HEK293 (cell line): ENCODE measurements around the gene PPRC1.

Experiments used
- CTCF ChIA-PET: fragments of 350-600 bp; formaldehyde crosslinking; extraction: SDS; loops from one replicate; lab custom pipeline; 2021; ENCODE audit warnings: antibody characterized with exemption; lab: Yijun Ruan, JAX
- POLR2A ChIA-PET: fragments of 300-600 bp; formaldehyde crosslinking; extraction: SDS; loops from one replicate; lab custom pipeline; 2020; ENCODE audit warnings: antibody characterized with exemption, inconsistent platforms; lab: Yijun Ruan, JAX
- H3K27ac ChIP-seq: fragments of 200-500 bp; sonication (Bioruptor generic); 2 replicates; pipeline ENCODE4 v1.5.1; 2014; ENCODE audit warnings: low read depth, low read length, control low read depth, inconsistent platforms; ENCODE audit errors: extremely low read depth
- H3K36me3 ChIP-seq, 2 experiments: fragments of 200-500 bp in 1 of 2; sonication (Bioruptor generic) in 1 of 2; 1 replicate in 1 of 2; 2 replicates in 1 of 2; pipeline ENCODE4 v1.5.1; 2014 to 2017; ENCODE audit warnings: inconsistent platforms in 2 of 2, low read length in 2 of 2; ENCODE audit not compliant: control insufficient read depth in 2 of 2, insufficient read depth in 1 of 2
- H3K4me1 ChIP-seq: fragments of 200-500 bp; sonication (Bioruptor generic); 2 replicates; pipeline ENCODE4 v1.5.1; 2014; ENCODE audit warnings: mild to moderate bottlenecking, low read length, inconsistent platforms; ENCODE audit not compliant: control insufficient read depth, insufficient read depth
- H3K4me3 ChIP-seq: 2 replicates; pipeline ENCODE4 v1.5.1; 2011; ENCODE audit warnings: low read depth, mild to moderate bottlenecking, control low read depth, low read length, moderate library complexity
- H3K9me3 ChIP-seq: fragments of 200-500 bp; sonication (Bioruptor generic); 2 replicates; pipeline ENCODE4 v1.5.1; 2014; ENCODE audit warnings: low read depth, low read length, inconsistent platforms; ENCODE audit not compliant: control insufficient read depth, insufficient read depth
- HIC1 ChIP-seq: fragments of 450-650 bp; formaldehyde crosslinking; IDR thresholded peaks from 2 replicates; pipeline ENCODE4 v1.5.1; 2016; ENCODE audit warnings: missing biosample characterization, missing genetic modification characterization
- KLF16 ChIP-seq: fragments of 450-650 bp; formaldehyde crosslinking; IDR thresholded peaks from 2 replicates; pipeline ENCODE4 v1.5.1; 2017; ENCODE audit warnings: missing biosample characterization, missing genetic modification characterization
- KLF8 ChIP-seq: fragments of 450-650 bp; formaldehyde crosslinking; IDR thresholded peaks from 2 replicates; pipeline ENCODE4 v1.5.1; 2016; ENCODE audit warnings: missing biosample characterization, missing genetic modification characterization
- SCRT1 ChIP-seq: fragments of 450-650 bp; formaldehyde crosslinking; IDR thresholded peaks from 2 replicates; pipeline ENCODE4 v1.5.1; 2016; ENCODE audit warnings: missing biosample characterization, missing genetic modification characterization, borderline replicate concordance
- SP7 ChIP-seq: fragments of 450-650 bp; formaldehyde crosslinking; IDR thresholded peaks from 2 replicates; pipeline ENCODE4 v1.5.1; 2016; ENCODE audit warnings: missing biosample characterization, missing genetic modification characterization
- ZBTB8A ChIP-seq: fragments of 450-650 bp; formaldehyde crosslinking; IDR thresholded peaks from 2 replicates; pipeline ENCODE4 v1.5.1; 2016; ENCODE audit warnings: missing biosample characterization, missing genetic modification characterization
- ZIC2 ChIP-seq: fragments of 450-650 bp; formaldehyde crosslinking; IDR thresholded peaks from 2 replicates; pipeline ENCODE4 v1.5.1; 2016; ENCODE audit warnings: missing biosample characterization, missing genetic modification characterization
- ZNF121 ChIP-seq: fragments of 450-650 bp; formaldehyde crosslinking; IDR thresholded peaks from 2 replicates; pipeline ENCODE4 v1.5.1; 2016; ENCODE audit warnings: missing biosample characterization, missing genetic modification characterization
- ZNF621 ChIP-seq: fragments of 450-650 bp; formaldehyde crosslinking; IDR thresholded peaks from 2 replicates; pipeline ENCODE4 v1.5.1; 2017; ENCODE audit warnings: missing biosample characterization, missing genetic modification characterization
- ZNF654 ChIP-seq: fragments of 450-650 bp; formaldehyde crosslinking; IDR thresholded peaks from 2 replicates; pipeline ENCODE4 v1.5.1; 2016; ENCODE audit warnings: low read depth, missing biosample characterization, missing genetic modification characterization
- ZNF658 ChIP-seq: fragments of 450-650 bp; formaldehyde crosslinking; IDR thresholded peaks from 2 replicates; pipeline ENCODE4; 2016; ENCODE audit warnings: missing biosample characterization, missing genetic modification characterization
- ZNF660 ChIP-seq: fragments of 450-650 bp; IDR thresholded peaks from 2 replicates; pipeline ENCODE4 v1.5.1; 2018; ENCODE audit warnings: missing biosample characterization, mild to moderate bottlenecking, missing genetic modification characterization
- ZNF776 ChIP-seq: fragments of 450-650 bp; formaldehyde crosslinking; IDR thresholded peaks from 2 replicates; pipeline ENCODE4 v1.5.0; 2017; ENCODE audit warnings: missing biosample characterization, missing genetic modification characterization, borderline replicate concordance
- ZSCAN5A ChIP-seq: fragments of 450-650 bp; formaldehyde crosslinking; IDR thresholded peaks from 2 replicates; pipeline ENCODE4 v1.5.1; 2016; ENCODE audit warnings: missing biosample characterization, missing genetic modification characterization
- TF ChIP-seq, protein P1 (sequence below): fragments of 450-650 bp; formaldehyde crosslinking; IDR thresholded peaks from 2 replicates; pipeline ENCODE4 v1.5.1; 2017; ENCODE audit warnings: missing biosample characterization, missing genetic modification characterization
- TF ChIP-seq, protein P2 (sequence below): sonication (generic); formaldehyde crosslinking; IDR thresholded peaks from 2 replicates; pipeline ENCODE4 v1.8.1; 2022; ENCODE audit warnings: mild to moderate bottlenecking, moderate library complexity, missing genetic modification reagents
- TF ChIP-seq, protein P3 (sequence below): fragments of 450-650 bp; formaldehyde crosslinking; conservative IDR thresholded peaks from 2 replicates; pipeline ENCODE4 v1.5.1; 2016; ENCODE audit warnings: low read depth, missing biosample characterization, missing genetic modification characterization

PPRC1 gene

GRCh38 chr10:102113261-102113955 is 19.4 kb upstream of the PPRC1 start:
- POLR2A ChIA-PET: interaction anchor here (0.6 to 2.2 kb wide), 10 partner anchors 9 to 404 kb away, joined by 3 to 26 read pairs (median 6); partner anchors contain the start of genes ACTR1A and ARMH3
- Histone ChIP-seq H3K36me3 (peaks cover 13 to 35% of the 10 kb centered on the region in 2 experiments), H3K4me3 (peak overlapping the region; percentile 70), H3K9me3 (no peaks in the 10 kb centered on the region), H3K4me1 (peaks cover 36% of the 10 kb centered on the region), H3K27ac (peak overlapping the region; percentile 47; the same call in 1 of the 2 replicates)
- TF ChIP-seq, protein P1, sequence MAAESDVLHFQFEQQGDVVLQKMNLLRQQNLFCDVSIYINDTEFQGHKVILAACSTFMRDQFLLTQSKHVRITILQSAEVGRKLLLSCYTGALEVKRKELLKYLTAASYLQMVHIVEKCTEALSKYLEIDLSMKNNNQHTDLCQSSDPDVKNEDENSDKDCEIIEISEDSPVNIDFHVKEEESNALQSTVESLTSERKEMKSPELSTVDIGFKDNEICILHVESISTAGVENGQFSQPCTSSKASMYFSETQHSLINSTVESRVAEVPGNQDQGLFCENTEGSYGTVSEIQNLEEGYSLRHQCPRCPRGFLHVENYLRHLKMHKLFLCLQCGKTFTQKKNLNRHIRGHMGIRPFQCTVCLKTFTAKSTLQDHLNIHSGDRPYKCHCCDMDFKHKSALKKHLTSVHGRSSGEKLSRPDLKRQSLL: peak; percentile 85
- TF ChIP-seq ZNF621 (tag by site-specific recombination) (no peak), ZBTB8A (tag by site-specific recombination) (peak; percentile 63), HIC1 (no peak), ZSCAN5A (tag by site-specific recombination) (no peak), KLF8 (tag by site-specific recombination) (no peak), ZIC2 (tag by site-specific recombination) (no peak), ZNF660 (tag by site-specific recombination) (0 out of 2 replicates have a peak, but pooled peaks have one; percentile 20), KLF16 (no peak), SP7 (tag by site-specific recombination) (no peak), ZNF654 (tag by site-specific recombination) (no peak), SCRT1 (tag by site-specific recombination) (no peak), ZNF776 (tag by site-specific recombination) (no peak), ZNF121 (no peak), ZNF658 (no peak)
- TF ChIP-seq, protein P2, sequence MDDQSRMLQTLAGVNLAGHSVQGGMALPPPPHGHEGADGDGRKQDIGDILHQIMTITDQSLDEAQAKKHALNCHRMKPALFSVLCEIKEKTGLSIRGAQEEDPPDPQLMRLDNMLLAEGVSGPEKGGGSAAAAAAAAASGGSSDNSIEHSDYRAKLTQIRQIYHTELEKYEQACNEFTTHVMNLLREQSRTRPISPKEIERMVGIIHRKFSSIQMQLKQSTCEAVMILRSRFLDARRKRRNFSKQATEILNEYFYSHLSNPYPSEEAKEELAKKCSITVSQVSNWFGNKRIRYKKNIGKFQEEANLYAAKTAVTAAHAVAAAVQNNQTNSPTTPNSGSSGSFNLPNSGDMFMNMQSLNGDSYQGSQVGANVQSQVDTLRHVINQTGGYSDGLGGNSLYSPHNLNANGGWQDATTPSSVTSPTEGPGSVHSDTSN (CRISPR knock-in tag): no peak
- TF ChIP-seq, protein P3, sequence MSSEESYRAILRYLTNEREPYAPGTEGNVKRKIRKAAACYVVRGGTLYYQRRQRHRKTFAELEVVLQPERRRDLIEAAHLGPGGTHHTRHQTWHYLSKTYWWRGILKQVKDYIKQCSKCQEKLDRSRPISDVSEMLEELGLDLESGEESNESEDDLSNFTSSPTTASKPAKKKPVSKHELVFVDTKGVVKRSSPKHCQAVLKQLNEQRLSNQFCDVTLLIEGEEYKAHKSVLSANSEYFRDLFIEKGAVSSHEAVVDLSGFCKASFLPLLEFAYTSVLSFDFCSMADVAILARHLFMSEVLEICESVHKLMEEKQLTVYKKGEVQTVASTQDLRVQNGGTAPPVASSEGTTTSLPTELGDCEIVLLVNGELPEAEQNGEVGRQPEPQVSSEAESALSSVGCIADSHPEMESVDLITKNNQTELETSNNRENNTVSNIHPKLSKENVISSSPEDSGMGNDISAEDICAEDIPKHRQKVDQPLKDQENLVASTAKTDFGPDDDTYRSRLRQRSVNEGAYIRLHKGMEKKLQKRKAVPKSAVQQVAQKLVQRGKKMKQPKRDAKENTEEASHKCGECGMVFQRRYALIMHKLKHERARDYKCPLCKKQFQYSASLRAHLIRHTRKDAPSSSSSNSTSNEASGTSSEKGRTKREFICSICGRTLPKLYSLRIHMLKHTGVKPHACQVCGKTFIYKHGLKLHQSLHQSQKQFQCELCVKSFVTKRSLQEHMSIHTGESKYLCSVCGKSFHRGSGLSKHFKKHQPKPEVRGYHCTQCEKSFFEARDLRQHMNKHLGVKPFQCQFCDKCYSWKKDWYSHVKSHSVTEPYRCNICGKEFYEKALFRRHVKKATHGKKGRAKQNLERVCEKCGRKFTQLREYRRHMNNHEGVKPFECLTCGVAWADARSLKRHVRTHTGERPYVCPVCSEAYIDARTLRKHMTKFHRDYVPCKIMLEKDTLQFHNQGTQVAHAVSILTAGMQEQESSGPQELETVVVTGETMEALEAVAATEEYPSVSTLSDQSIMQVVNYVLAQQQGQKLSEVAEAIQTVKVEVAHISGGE: peak; percentile 55; the same call in 1 of the 2 replicates
- CTCF ChIA-PET: interaction anchor here (0.6 to 2.9 kb wide), 3 partner anchors 12 to 578 kb away, joined by 4 to 9 read pairs (median 4); no protein-coding TSS in a partner anchor
